ENCODE measurements around the gene DAB2IP.
"Not testable (repeated sequence)": the region's sequence is repeated elsewhere in the genome, so short reads cannot be mapped to it uniquely, and the experiment has no call there.

DAB2IP gene

GRCh38 chr9:121781145-121781548, 129.7 kb downstream of the DAB2IP start:
- DNase-seq: no peak

DNA sequence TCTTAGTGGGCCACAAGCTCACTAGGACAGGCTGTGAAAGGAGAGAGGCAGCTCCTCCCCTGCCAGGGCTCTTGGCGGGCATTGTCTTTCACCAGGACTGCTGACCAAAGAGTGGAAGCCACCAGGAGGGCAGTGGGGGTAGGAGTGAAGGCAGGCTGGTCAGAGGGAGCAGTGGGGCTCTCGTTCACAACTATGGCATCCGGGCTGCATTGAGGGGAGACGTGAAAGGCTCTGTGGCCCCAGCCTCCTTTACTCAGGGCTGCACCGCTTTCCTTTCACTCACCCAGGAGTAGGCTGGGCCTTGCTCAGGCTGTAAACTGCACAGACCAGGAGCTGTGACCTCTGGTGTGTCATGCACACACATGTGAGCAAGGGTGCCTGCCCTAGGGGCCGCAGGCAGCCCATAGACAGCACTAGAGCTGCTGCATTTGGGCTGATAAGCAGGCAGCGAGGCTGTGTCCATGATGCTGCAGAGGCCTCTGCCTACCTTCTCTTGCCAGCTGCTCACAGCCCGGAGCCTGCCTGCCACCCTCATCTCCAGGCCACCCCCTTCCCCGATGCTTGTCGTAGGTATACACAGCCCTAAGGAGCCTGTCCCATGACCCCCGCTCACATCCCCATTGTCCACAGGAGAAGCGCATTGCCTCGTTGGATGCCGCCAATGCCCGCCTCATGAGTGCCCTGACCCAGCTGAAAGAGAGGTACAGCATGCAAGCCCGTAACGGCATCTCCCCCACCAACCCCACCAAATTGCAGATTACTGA, 130.4 kb downstream of the DAB2IP start:
- no peak for DNase-seq

DNA sequence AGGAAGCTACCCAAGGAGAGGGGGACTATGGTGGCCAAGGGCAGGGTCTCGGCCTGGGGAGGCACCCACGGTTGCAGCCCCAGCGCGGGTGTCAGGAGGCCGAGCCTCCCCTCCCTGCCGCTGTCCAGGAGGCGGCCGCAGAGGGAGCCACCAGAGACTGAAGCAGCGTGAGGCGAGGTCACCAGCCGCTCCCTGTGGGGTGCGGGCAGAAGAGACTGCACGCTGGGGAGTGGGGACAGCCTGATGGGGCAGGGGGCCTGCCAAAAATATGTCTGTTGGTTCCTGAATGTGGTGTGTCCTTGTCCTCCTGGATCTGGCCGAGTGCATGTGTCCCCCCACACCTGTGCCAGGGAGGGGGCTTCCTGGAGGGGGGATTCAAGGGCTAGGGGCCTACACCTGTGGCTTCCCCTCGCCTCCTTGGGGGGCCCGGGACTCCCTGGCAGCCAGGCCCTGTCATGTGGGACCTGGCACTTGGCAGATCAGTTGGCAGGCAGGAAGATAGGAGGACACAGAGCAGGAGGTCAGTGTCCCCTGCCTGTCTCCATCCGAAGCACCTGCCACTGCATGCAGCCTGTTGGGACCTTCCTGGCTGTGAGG, 131.2 kb downstream of the DAB2IP start:
- no peak for DNase-seq

DNA sequence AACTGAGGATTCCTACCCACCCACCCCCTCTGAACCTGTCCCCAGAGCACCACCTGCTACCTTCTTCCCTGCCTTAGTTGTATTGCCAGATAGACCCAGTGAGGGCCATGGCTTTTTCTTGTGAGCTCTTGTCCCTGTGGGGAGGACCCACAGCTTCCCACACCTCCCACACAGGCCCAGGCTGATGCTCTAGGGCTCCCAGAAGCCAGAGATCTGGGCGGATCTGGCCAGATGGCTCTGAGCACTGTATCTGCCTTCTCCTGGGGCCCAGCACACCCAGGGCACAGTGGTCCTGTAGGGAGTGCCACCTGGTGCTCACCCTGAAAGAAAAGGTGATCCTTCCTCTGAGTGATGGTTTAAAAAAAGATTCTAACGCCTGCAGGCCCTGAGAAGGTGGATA, 131.7 kb downstream of the DAB2IP start:
- no peak for DNase-seq

- peak in 2 of 6 experiments; percentile 6 to 58 for DNase-seq
These were observed 132.4 kb downstream of the DAB2IP start for GRCh38 chr9:121783521-121784507.

DNA sequence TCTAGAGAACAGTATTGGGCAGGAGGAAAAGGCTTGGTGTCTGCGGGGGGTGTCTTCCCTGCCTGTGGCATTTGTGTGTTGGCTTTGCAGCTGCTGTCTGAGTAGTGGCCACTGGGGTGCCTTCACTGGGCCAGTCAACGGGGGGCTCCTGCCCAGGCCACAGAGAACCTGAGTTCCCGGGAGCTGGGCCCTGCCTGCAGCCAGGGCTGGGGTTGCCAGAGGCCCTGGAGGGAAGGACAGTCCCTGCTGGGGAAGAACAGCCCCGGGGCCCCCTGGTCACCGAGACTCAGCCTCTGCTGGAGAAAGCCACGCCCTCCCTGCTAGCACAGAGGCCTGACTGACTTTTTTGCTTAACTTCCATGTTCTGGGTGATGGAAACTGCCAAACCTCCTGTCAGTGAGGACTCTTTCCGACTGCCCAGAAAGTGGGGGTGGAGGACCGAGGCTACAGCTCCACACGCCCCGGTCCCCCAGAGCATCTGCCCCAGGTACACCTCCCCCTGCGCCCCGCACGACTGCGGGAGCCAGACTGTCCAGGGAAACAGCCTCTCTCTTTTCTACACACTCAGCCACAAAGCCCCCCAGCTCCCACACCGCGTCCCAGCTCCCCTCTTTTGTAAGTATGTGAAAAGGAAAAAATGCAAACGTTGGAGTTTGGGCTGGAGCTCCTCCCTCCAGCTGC, 133.4 kb downstream of the DAB2IP start:
- no peak for DNase-seq

DNA sequence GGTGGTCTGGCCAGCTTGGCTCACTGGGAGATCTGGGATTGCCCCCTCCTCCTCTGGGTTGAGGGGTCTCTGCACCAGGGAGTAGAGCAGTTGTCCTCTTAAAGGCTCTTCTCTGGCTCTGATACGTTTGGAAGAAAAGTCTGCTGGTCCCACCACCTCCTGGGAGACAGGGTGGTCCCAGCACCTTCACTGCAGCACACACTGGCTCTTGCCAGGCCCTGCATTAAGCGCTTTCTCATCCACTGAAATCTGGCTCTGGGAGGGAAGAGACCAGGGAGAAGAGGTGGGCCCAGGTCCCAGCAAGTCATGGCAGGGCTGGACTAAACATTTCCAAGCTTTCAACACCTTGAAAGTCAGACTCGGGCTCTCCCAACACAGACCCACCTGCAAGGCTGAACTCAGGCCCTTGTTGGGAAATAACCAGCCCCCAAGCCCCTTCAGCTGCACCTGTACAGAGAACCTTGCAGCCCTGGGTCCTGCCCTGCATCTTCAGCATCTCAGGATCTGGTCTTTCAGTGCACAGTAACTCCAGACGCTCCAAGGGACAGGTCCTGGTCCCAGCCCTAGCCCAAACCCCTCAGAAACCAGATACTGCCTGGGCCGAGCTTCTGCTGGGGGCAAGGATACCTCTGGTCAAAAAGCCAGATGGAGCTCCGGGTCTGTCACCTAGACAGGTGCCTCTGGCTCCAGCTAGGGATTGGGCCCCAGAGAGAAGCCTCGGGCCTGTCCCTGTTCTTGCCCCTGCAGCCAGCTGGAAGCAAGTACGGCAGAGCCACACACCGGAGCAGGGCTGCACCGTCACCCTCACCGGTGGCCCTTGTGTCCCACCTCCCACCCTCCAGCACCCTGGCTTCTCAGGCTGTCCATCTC, 134.5 kb downstream of the DAB2IP start:
- no peak for DNase-seq

DNA sequence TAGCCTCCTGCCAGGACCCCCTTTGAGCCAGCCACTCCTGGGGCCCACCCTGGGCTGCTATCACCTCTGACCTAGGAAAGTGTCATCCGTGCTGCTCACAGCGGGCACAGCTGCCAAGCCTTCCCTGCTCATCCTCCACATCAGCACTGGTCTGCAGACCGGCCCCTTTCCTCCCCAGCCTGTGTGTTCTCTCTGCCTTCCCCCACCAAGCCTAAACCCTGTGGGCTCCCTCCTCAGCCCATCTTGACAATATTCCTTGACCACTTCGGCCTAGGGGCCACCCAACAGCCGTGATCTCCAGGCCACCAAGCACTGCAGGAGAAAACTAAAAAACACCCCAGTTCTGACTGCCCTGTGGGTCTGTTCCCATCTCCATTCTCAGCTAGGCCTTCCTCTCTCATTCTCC, 135.1 kb downstream of the DAB2IP start:
- DNase-seq: no peak

DNA sequence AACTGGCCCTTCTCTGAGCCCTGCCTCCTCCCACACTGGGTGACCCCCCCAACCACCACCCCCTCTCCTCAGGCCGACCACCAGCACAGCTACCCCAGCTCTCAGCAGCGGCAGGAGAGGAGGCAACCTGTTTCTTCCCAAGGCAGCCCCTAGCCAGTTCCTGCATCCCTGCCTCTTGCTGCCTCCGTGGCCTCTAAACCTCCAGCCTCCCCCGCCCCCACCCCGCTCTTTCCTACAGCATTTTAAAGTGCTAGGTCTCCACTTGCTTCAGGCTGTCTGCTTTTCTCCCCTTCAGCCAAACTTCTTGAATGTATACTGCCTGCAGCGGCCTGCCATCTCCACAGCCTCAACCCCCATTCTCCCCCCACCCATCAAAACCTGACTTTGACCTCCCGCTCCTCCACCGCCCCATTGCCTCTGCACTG, 135.6 kb downstream of the DAB2IP start:
- DNase-seq: no peak

GRCh38 chr9:121788686-121789366, 137.4 kb downstream of the DAB2IP start:
- no peak for DNase-seq

- DNase-seq: no peak
These were observed 139.4 kb downstream of the DAB2IP start for GRCh38 chr9:121790841-121791240.

GRCh38 chr9:121792476-121792875, 141.0 kb downstream of the DAB2IP start:
- not testable (repeated sequence) for DNase-seq

GRCh38 chr9:121794334-121794733, 142.9 kb downstream of the DAB2IP start:
- DNase-seq: not testable (repeated sequence)

GRCh38 chr9:121797081-121797480, 145.6 kb downstream of the DAB2IP start:
- DNase-seq: no peak

GRCh38 chr9:121798941-121799340, 147.5 kb downstream of the DAB2IP start:
- DNase-seq: no peak

GRCh38 chr9:121800376-121800775, 148.9 kb downstream of the DAB2IP start:
- no peak for DNase-seq

DNA sequence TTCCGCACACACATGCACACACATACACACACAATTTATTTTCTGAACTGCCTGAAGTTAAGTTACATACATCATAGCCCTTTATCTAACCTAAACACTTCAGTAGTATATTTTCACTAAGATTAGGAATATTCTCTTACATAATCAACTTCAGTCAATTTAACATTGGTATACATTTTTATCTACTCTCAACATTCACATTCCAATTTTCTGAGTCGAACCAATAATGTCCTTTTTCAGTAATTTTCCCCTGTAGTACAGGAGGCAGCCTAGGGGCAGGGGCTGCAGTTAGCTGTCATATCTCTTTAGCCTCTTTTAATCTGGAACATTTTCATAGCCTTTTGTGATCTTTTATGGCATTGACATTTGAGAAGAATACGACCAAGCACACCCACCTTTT, 150.1 kb downstream of the DAB2IP start:
- DNase-seq: no peak

DNA sequence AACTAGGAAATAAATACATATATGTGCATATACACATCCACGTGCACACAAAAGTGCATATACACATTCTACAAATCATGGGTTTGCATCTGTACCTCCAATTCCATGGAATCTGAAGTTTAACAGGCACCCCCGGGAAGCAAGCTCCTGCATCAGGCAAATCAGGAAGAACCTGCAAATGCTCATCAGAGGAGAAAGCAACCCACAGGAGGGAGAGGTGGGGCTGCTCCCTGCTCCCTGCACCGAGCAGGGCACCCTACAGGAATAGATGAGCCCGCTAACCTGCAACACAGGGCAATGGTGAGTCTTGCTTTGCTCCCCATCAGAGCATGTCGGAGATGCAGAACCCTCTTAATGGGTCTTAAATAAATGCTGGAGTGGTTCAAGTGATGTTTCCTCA, 151.3 kb downstream of the DAB2IP start:
- no peak for DNase-seq

DNA sequence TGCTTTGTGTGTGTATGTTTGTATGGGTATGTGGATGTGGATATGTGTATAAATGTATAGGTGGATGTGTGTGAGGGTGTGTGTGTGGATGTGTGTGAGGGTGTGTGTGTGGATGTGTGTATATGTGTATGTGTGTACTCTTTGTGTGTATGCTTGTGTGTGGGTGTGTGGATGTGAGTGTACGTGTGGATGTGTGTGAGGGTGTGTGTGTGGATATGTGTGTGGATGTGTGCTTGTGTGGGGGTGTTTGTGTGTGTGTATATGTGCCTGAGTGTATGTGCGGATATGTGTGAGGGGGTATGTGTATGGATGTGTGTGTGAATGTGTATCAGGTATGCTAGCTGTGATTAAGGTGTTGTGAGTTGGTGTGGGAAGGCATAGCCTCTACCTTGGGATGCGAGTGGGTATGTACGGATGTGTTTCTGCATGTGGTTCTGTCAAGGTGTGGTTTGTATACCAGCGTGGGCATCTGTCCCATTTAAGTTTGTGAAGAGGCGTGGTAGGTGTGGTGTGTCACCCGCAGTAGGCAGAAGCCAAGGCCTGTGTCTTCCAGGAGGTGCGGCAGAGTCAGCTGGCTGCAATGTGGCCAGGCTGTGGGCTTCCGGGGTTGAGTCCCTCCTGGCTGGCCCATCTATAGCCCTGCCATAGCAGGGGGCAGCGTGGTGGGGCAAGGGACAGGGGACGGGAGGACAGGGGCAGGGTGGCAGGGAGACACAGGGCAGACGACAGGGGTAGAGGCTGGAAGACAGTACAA, 155.8 kb downstream of the DAB2IP start:
- DNase-seq: no peak

- DNase-seq: no peak
These were observed 156.4 kb downstream of the DAB2IP start for GRCh38 chr9:121807823-121808278.
